ENCODE results near the gene IMMP2L. TPM values are rescaled to one million over a fixed set of nuclear protein-coding genes. Genes with fewer than 3 reads are reported as not detected.

The IMMP2L gene
- total RNA-seq, 3 donors from 2014 or later (not counting 1 experiment from before 2014, with no cell fraction given), result 6.9 to 9.2 (median 8.7) TPM

- TF ChIP-seq CTCF (IDR thresholded peaks at IDR 0.05), result no peak
- intact Hi-C loops (cut with micrococcal nuclease), result no loop called here
- no peak overlapping the region for H3K4me3 Mint-ChIP-seq
- H3K27me3 ChIP-seq (ENCODE audit: control insufficient read depth, insufficient read depth, low read length), result no peaks in the 10 kb centered on the region
- no CpG with 5 or more reads among the region's 2 CpGs for WGBS (ENCODE audit: insufficient coverage)
- H3K27me3 Mint-ChIP-seq (ENCODE audit: low read depth in 2 of 2), result no peaks in the 10 kb centered on the region
- H3K4me1 Mint-ChIP-seq, result no peaks in the 10 kb centered on the region
- no peaks in the 10 kb centered on the region for H3K36me3 ChIP-seq (ENCODE audit: control insufficient read depth, insufficient read depth, low read length)
- no peak overlapping the region for H3K27ac ChIP-seq (ENCODE audit: low read length)
- H3K9me3 ChIP-seq (ENCODE audit: control insufficient read depth, insufficient read depth, low read length), result no peaks in the 10 kb centered on the region
- H3K9me3 Mint-ChIP-seq, result peaks cover 0 to 19% of the 10 kb centered on the region in 2 donors
- no peaks in the 10 kb centered on the region for H3K36me3 Mint-ChIP-seq
- H3K27ac Mint-ChIP-seq, result no peak overlapping the region
- no peak overlapping the region for H3K4me3 ChIP-seq (ENCODE audit: low read length)
- no peak for ATAC-seq
- DNase-seq, result no peak
- H3K4me1 ChIP-seq (ENCODE audit: control insufficient read depth, insufficient read depth, low read length), result no peaks in the 10 kb centered on the region
Observed at GRCh38 chr7:111168182-111168581, 394.1 kb downstream of the IMMP2L start.

DNA sequence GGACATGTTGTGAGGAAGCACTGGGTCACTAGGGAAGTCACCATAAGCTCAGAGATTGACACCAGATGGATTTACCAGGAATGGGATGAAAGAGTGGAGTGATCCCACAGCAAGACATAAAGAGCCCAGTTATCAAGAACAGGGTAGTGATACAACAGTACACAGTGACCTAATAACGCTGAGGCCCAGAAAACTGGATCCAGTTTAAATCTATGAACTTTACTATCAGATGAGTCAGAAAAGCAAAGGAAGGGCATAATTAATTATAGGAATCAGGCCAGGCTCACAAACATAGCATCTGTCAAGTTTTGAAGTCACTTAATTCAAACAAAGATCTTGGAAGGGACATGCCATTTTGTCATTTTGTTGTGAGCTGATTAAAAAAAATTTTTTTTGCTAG, 397.9 kb downstream of the IMMP2L start:
- H3K36me3 ChIP-seq (ENCODE audit: control insufficient read depth, insufficient read depth, low read length), result no peaks in the 10 kb centered on the region
- Mint-ChIP-seq H3K27me3 (ENCODE audit: low read depth in 2 of 2) (no peaks in the 10 kb centered on the region), H3K4me1 (no peaks in the 10 kb centered on the region), H3K27ac (no peak overlapping the region), H3K4me3 (no peak overlapping the region), H3K9me3 (peaks cover 0 to 15% of the 10 kb centered on the region in 2 donors), H3K36me3 (no peaks in the 10 kb centered on the region)
- no peaks in the 10 kb centered on the region for H3K9me3 ChIP-seq (ENCODE audit: control insufficient read depth, insufficient read depth, low read length)
- no peaks in the 10 kb centered on the region for H3K27me3 ChIP-seq (ENCODE audit: control insufficient read depth, insufficient read depth, low read length)
- 100% methylated on average over 1 of the region's 1 CpG for WGBS (ENCODE audit: insufficient coverage)
- H3K4me1 ChIP-seq (ENCODE audit: control insufficient read depth, insufficient read depth, low read length), result no peaks in the 10 kb centered on the region
- no peak for TF ChIP-seq CTCF (IDR thresholded peaks at IDR 0.05)
- H3K4me3 ChIP-seq (ENCODE audit: low read length), result no peak overlapping the region
- DNase-seq (no peak), ATAC-seq (no peak)
- intact Hi-C loops (cut with micrococcal nuclease), result no loop called here
- H3K27ac ChIP-seq (ENCODE audit: low read length), result no peak overlapping the region

- no peak overlapping the region for H3K4me3 Mint-ChIP-seq
- H3K4me3 ChIP-seq (ENCODE audit: low read length), result no peak overlapping the region
- H3K4me1 Mint-ChIP-seq, result no peaks in the 10 kb centered on the region
- no peaks in the 10 kb centered on the region for H3K9me3 ChIP-seq (ENCODE audit: control insufficient read depth, insufficient read depth, low read length)
- H3K4me1 ChIP-seq (ENCODE audit: control insufficient read depth, insufficient read depth, low read length), result no peaks in the 10 kb centered on the region
- no peaks in the 10 kb centered on the region for H3K27me3 ChIP-seq (ENCODE audit: control insufficient read depth, insufficient read depth, low read length)
- WGBS (ENCODE audit: insufficient coverage), result 93% methylated on average over 3 of the region's 3 CpGs
- no peak for DNase-seq
- no peak for TF ChIP-seq CTCF (IDR thresholded peaks at IDR 0.05)
- H3K9me3 Mint-ChIP-seq, result peaks cover 0 to 13% of the 10 kb centered on the region in 2 donors
- no peak for ATAC-seq
- no peaks in the 10 kb centered on the region for H3K27me3 Mint-ChIP-seq (ENCODE audit: low read depth in 2 of 2)
- H3K27ac ChIP-seq (ENCODE audit: low read length), result no peak overlapping the region
- no peaks in the 10 kb centered on the region for H3K36me3 Mint-ChIP-seq
- H3K27ac Mint-ChIP-seq, result no peak overlapping the region
- intact Hi-C loops (cut with micrococcal nuclease), result no loop called here
- H3K36me3 ChIP-seq (ENCODE audit: control insufficient read depth, insufficient read depth, low read length), result no peaks in the 10 kb centered on the region
Observed at GRCh38 chr7:111162692-111163091, 399.6 kb downstream of the IMMP2L start.

DNA sequence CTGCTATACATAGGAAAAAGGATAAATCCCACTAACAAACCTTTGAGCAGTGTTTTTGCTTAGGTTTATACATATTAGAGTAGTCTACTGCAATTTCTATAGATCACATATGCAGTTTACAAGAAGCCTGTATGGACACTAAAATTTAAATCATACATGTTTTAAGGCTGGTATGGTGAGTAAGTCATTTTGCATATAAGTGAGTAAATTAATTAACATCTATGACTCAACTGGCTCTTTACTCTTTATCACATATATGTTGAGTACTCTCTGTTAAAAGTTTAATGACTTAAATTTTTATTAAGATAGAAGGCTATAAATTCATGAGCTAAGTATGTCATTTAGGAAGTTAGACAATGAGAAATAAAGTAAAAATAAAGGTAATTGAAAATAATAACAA, 402.0 kb downstream of the IMMP2L start:
- no peak for TF ChIP-seq CTCF (IDR thresholded peaks at IDR 0.05)
- Histone ChIP-seq H3K4me3 (ENCODE audit: low read length) (no peak overlapping the region), H3K9me3 (ENCODE audit: control insufficient read depth, insufficient read depth, low read length) (no peaks in the 10 kb centered on the region), H3K4me1 (ENCODE audit: control insufficient read depth, insufficient read depth, low read length) (no peaks in the 10 kb centered on the region), H3K36me3 (ENCODE audit: control insufficient read depth, insufficient read depth, low read length) (no peaks in the 10 kb centered on the region), H3K27me3 (ENCODE audit: control insufficient read depth, insufficient read depth, low read length) (no peaks in the 10 kb centered on the region), H3K27ac (ENCODE audit: low read length) (no peak overlapping the region)
- Mint-ChIP-seq H3K4me3 (no peak overlapping the region), H3K4me1 (no peaks in the 10 kb centered on the region), H3K27ac (no peak overlapping the region), H3K27me3 (ENCODE audit: low read depth in 2 of 2) (no peaks in the 10 kb centered on the region), H3K36me3 (no peaks in the 10 kb centered on the region), H3K9me3 (peaks cover 0 to 6% of the 10 kb centered on the region in 2 donors)
- ATAC-seq, result no peak
- DNase-seq, result no peak
- intact Hi-C loops (cut with micrococcal nuclease), result no loop called here
